ENCODE results near the gene SEMA3B.

The SEMA3B gene

GRCh38 chr3:50292159-50293078 lies 23.5 kb downstream of the SEMA3B start, which contains the start of gene IFRD2:
TSS of gene IFRD2 (minus strand) at chr3:50292429. CDS start at chr3:50292274, 155 bp downstream.
- DNase-seq (ENCODE audit: low read depth in 3 of 3, low spot score in 1 of 3), result peak; percentile 87 to 90 (median 87)

- DNase-seq (ENCODE audit: low read depth in 3 of 3, low spot score in 1 of 3), result no peak
These were observed 24.3 kb downstream of the SEMA3B start for GRCh38 chr3:50293079-50293801.

- DNase-seq (ENCODE audit: low read depth in 3 of 3, low spot score in 1 of 3), result no peak
These were observed 25.1 kb downstream of the SEMA3B start for GRCh38 chr3:50294089-50294488.

- no peak for DNase-seq (ENCODE audit: low read depth in 3 of 3, low spot score in 1 of 3)
These were observed 25.8 kb downstream of the SEMA3B start for GRCh38 chr3:50294492-50295403.

GRCh38 chr3:50295553-50296431 lies 26.8 kb downstream of the SEMA3B start:
- no peak for DNase-seq (ENCODE audit: low read depth in 3 of 3, low spot score in 1 of 3)

GRCh38 chr3:50296721-50297383 lies 27.9 kb downstream of the SEMA3B start:
- DNase-seq (ENCODE audit: low read depth in 3 of 3, low spot score in 1 of 3), result no peak

GRCh38 chr3:50297384-50297775 lies 28.4 kb downstream of the SEMA3B start:
- DNase-seq (ENCODE audit: low read depth in 3 of 3, low spot score in 1 of 3), result no peak

- no peak for DNase-seq (ENCODE audit: low read depth in 3 of 3, low spot score in 1 of 3)
These were observed 29.2 kb downstream of the SEMA3B start for GRCh38 chr3:50297896-50298725.

- DNase-seq (ENCODE audit: low read depth in 3 of 3, low spot score in 1 of 3), result peak; percentile 97 to 99 (median 98)
These were observed 30.1 kb downstream of the SEMA3B start, which contains the start of the genes HYAL3 and NAA80 for GRCh38 chr3:50298836-50299637. TSS of gene HYAL3 (minus strand) at chr3:50299405. CDS start at chr3:50295602, 3,803 bp downstream. TSS of gene NAA80 (minus strand) at chr3:50299405. CDS start at chr3:50297463, 1,942 bp downstream.

- DNase-seq (ENCODE audit: low read depth in 3 of 3, low spot score in 1 of 3), result no peak
These were observed 30.6 kb downstream of the SEMA3B start for GRCh38 chr3:50299638-50299928.

GRCh38 chr3:50299929-50300680 lies 31.2 kb downstream of the SEMA3B start:
- no peak for DNase-seq (ENCODE audit: low read depth in 3 of 3, low spot score in 1 of 3)

- no peak for DNase-seq (ENCODE audit: low read depth in 3 of 3, low spot score in 1 of 3)
These were observed 31.8 kb downstream of the SEMA3B start for GRCh38 chr3:50300681-50301254.

- no peak for DNase-seq (ENCODE audit: low read depth in 3 of 3, low spot score in 1 of 3)
These were observed 33.4 kb downstream of the SEMA3B start for GRCh38 chr3:50302095-50303012.

GRCh38 chr3:50303013-50303815 lies 34.3 kb downstream of the SEMA3B start, which contains the start of gene HYAL1:
TSS of gene HYAL1 (minus strand) at chr3:50303574. CDS start at chr3:50302956, 618 bp downstream.
- no peak for DNase-seq (ENCODE audit: low read depth in 3 of 3, low spot score in 1 of 3)

- DNase-seq (ENCODE audit: low read depth in 3 of 3, low spot score in 1 of 3), result no peak
These were observed 35.7 kb downstream of the SEMA3B start for GRCh38 chr3:50304601-50305000.
